GM19023 (cell line): ENCODE results near the gene ZNF487.
A peak's percentile ranks its signal among the peaks of the same experiment; 100 is the strongest.
"Not testable (repeated sequence)": the region's sequence is repeated elsewhere in the genome, so short reads cannot be mapped to it uniquely, and the experiment has no call there.

Experiments used
- ATAC-seq: cut with Tn5 transposase; IDR thresholded peaks from one replicate; pipeline ENCODE4 v1.9.1; 2021; ENCODE audit warnings: mild to moderate bottlenecking, moderate library complexity; ENCODE audit not compliant: unreplicated experiment

Gene ZNF487

DNA sequence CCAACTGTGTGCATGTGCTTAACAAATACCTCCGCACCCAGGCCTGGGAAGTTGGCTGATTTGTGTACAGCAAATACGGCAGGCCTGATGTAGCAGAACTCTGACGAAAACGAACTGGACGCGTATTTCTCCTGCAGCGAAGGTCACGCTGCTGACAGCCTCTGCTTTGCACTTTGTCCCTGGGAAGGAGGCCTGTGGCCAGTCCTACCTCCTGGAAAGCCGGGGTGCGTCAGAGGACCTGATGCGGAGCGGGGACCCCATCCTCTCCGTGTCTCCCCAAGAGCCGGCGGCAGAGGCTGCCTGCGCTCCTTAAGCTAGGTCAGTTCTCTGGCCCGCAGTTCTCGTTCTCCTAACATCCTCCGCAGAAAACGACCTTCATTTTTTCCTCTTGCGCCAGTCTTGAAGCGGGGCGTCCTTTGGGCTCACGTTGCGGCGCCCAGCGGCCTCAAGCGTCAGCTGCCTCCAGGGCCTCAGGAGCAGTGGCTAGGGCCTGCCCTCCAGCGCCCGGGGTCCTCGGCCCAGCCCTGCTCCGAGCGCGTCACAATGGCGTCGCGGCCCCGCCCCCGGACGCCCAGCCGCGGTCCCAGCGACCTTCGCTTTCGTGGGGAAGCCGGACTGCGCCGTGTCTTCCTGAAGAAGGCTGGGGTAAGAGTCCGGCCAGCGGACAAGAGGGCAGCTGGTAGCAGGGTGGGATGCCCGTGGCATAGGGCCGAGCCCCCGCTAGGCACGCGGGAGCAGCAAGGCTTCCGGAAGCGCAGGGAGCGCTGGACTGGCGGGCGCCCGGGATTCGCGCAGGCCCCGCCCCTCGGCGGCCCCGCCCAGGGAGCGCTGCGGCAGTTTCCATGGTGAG is at the start of gene ZNF487:
Gene ZNF487, plus strand, starts transcription at position 821 of the 850 bp plus-strand sequence. CDS start 38,703 bp downstream, outside the sequence.
- ATAC-seq = peak; percentile 97

DNA sequence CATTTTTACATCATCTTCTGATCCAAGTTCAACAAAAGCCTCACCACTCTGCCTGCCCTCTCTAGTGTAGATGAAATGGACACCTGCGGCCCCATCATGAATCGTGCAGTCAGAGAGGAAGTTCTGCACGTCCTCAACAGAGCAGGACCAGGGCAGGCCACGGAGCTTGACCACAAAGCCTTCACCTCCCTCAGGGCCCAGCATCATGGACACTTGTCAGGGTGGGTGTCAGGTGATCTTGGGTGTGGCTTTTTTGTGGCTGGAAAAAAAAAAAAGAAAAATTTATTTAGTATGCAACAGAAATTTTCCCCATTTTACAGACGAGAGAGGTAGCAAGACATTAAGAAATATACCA is 49.3 kb upstream of the ZNF487 start:
- no peak for ATAC-seq

DNA sequence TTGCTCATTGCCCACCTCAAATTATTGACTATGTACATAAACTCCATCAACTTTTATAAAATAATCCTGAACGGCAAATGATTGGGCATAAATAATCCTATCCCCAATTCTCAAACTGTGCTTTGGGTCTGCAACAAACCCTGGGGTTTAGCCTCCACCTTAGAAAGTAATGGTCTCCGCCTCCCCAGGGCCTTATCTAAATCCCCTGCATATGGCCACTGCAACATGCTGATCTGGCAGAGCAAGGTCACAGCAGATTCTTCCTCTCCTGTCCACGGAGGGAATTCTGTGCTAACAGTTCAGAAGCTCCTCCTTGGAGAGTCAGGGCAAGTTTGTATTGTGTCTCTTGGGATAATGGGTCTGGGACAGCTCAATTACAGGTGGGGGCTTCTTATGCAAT is 47.0 kb upstream of the ZNF487 start:
- ATAC-seq = no peak

- ATAC-seq = no peak
These were observed 46.6 kb upstream of the ZNF487 start for GRCh38 chr10:43390333-43390732.

GRCh38 chr10:43390759-43391158 is 46.2 kb upstream of the ZNF487 start:
- no peak for ATAC-seq

GRCh38 chr10:43391496-43391895 is 45.4 kb upstream of the ZNF487 start:
- ATAC-seq = no peak

DNA sequence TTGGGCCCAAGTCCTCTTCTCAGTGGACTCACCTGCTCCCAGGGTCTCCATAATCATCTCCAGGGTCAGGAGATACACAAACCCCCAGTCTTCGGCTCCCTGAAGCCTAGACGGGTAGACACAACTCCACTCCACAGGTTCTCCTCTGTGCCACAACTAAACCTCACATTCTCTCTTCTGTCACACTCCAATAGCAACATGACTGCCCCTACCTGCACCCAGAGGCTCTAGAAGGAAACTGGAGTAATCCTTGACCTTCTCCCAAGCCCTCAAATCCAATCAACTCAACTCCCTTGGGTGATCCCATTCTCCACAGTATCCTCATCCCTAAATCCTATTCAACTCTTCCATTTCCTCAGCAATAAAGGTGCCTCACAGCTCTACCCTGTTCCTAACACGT is 44.2 kb upstream of the ZNF487 start:
- ATAC-seq = no peak

DNA sequence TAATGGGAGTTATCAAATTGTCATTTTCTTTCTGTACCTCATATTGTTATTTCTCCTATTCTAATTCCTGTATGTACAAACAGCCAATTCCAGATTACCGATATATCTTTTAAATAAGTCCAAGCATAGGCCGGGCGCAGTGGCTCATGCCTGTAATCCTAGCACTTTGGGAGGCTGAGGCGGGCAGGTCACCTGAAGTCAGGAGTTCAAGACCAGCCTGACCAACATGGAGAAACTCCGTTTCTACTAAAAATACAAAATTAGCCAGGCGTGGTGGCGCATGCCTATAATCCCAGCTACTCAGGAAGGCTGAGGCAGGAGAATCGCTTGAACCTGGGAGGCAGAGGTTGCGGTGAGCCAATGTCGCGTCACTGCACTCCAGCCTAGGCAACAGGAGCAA is 43.7 kb upstream of the ZNF487 start:
- ATAC-seq = not testable (repeated sequence)

- ATAC-seq = no peak
These were observed 43.1 kb upstream of the ZNF487 start for GRCh38 chr10:43393606-43394360.

- no peak for ATAC-seq
These were observed 42.0 kb upstream of the ZNF487 start for GRCh38 chr10:43394868-43395267.

GRCh38 chr10:43395571-43396060 is 41.3 kb upstream of the ZNF487 start:
- ATAC-seq = no peak

GRCh38 chr10:43396061-43396927 is 40.6 kb upstream of the ZNF487 start:
- peak; percentile 61 for ATAC-seq

GRCh38 chr10:43396928-43397624 is 39.8 kb upstream of the ZNF487 start:
- ATAC-seq = peak; percentile 80

GRCh38 chr10:43398939-43399319 is 38.0 kb upstream of the ZNF487 start:
- no peak for ATAC-seq

GRCh38 chr10:43399320-43400310 is 37.3 kb upstream of the ZNF487 start:
- ATAC-seq = no peak

GRCh38 chr10:43401627-43402026 is 35.3 kb upstream of the ZNF487 start:
- no peak for ATAC-seq

DNA sequence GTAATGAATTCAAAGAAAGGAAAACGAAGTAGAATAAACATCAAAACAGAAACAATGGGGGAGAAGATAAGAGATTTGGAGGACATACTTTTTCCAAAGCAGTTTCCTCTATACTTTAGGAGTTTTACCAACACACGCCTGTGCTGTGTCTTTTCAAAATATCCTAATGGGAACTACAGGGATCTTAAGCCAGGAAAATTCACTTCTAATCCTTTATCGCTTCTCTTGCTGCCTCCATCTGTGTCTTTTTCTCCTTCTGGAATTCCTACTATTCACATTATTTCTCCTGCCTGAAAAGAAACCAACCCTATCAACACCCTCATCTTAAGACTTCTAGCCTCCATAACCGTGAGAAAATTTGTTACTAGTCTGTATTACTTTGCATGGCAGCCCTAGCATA is 34.7 kb upstream of the ZNF487 start:
- no peak for ATAC-seq

GRCh38 chr10:43402880-43403452 is 33.9 kb upstream of the ZNF487 start:
- no peak for ATAC-seq
